GM21423 (cell line): ENCODE data around the gene SCARB2.

Source experiments
- ATAC-seq: cut with Tn5 transposase; IDR thresholded peaks from one replicate; pipeline ENCODE4 v1.9.1; 2021; ENCODE audit warnings: mild to moderate bottlenecking, moderate library complexity; ENCODE audit not compliant: unreplicated experiment

The SCARB2 gene

GRCh38 chr4:76200771-76201231 is 12.8 kb downstream of the SCARB2 start:
- no peak for ATAC-seq

GRCh38 chr4:76199664-76200211 is 13.9 kb downstream of the SCARB2 start:
- ATAC-seq, result peak; percentile 87

GRCh38 chr4:76198411-76199237 is 15.0 kb downstream of the SCARB2 start:
- ATAC-seq, result peak; percentile 36

- ATAC-seq, result peak; percentile 21
Observed at GRCh38 chr4:76197971-76198410, 15.6 kb downstream of the SCARB2 start.

- ATAC-seq, result no peak
Observed at GRCh38 chr4:76197031-76197743, 16.4 kb downstream of the SCARB2 start.

- no peak for ATAC-seq
Observed at GRCh38 chr4:76196376-76196775, 17.2 kb downstream of the SCARB2 start.

GRCh38 chr4:76195326-76195725 is 18.3 kb downstream of the SCARB2 start:
- ATAC-seq, result no peak

- ATAC-seq, result no peak
Observed at GRCh38 chr4:76194325-76194724, 19.3 kb downstream of the SCARB2 start.

GRCh38 chr4:76192236-76192635 is 21.4 kb downstream of the SCARB2 start:
- ATAC-seq, result no peak

- ATAC-seq, result no peak
Observed at GRCh38 chr4:76188557-76188956, 25.1 kb downstream of the SCARB2 start.

GRCh38 chr4:76188149-76188548 is 25.5 kb downstream of the SCARB2 start:
- no peak for ATAC-seq

- no peak for ATAC-seq
Observed at GRCh38 chr4:76187152-76187551, 26.5 kb downstream of the SCARB2 start.

GRCh38 chr4:76182463-76182862 is 31.2 kb downstream of the SCARB2 start:
- ATAC-seq, result no peak

GRCh38 chr4:76179398-76180318 is 34.0 kb downstream of the SCARB2 start:
- peak; percentile 76 for ATAC-seq

GRCh38 chr4:76178296-76178695 is 35.3 kb downstream of the SCARB2 start:
- ATAC-seq, result no peak

- ATAC-seq, result no peak
Observed at GRCh38 chr4:76177709-76178108, 35.9 kb downstream of the SCARB2 start.

- no peak for ATAC-seq
Observed at GRCh38 chr4:76175336-76175735, 38.3 kb downstream of the SCARB2 start.

GRCh38 chr4:76174216-76174615 is 39.4 kb downstream of the SCARB2 start:
- ATAC-seq, result no peak

GRCh38 chr4:76168688-76169087 is 44.9 kb downstream of the SCARB2 start:
- ATAC-seq, result no peak

GRCh38 chr4:76166480-76166879 is 47.1 kb downstream of the SCARB2 start:
- ATAC-seq, result no peak

GRCh38 chr4:76160355-76160754 is 53.3 kb downstream of the SCARB2 start:
- ATAC-seq, result no peak
